Loucy (cell line): Measurements from ENCODE around the gene TAB2.

Experiments
- H2AFZ ChIP-seq: fragments of 200-600 bp; sonication (generic); 2 replicates; pipeline ENCODE4 v1.6.0; 2016; ENCODE audit warnings: antibody characterized with exemption, mild to moderate bottlenecking, low read length, moderate library complexity
- H3F3A ChIP-seq: fragments of 200-600 bp; 2 replicates; pipeline ENCODE4 v1.6.0; 2016; ENCODE audit warnings: antibody characterized with exemption, low read depth, mild to moderate bottlenecking
- H3K27me3 ChIP-seq: fragments of 200-600 bp; sonication (generic); 2 replicates; pipeline ENCODE4 v1.6.1; 2014; ENCODE audit warnings: low read length, mild to moderate bottlenecking; ENCODE audit not compliant: insufficient read depth, poor library complexity, severe bottlenecking
- H3K36me3 ChIP-seq: fragments of 200-600 bp; sonication (generic); 2 replicates; pipeline ENCODE4 v1.6.1; 2016; ENCODE audit warnings: low read length; ENCODE audit not compliant: insufficient read depth
- H3K4me1 ChIP-seq: fragments of 200-600 bp; sonication (generic); 2 replicates; pipeline ENCODE4 v1.5.1; 2014; ENCODE audit warnings: low read length, mild to moderate bottlenecking; ENCODE audit not compliant: insufficient read depth, poor library complexity, severe bottlenecking
- H3K4me2 ChIP-seq: fragments of 200-600 bp; sonication (generic); 2 replicates; pipeline ENCODE4 v1.6.0; 2014; ENCODE audit warnings: antibody characterized with exemption, low read length, low read depth, mild to moderate bottlenecking; ENCODE audit not compliant: poor library complexity, severe bottlenecking
- H3K4me3 ChIP-seq: fragments of 200-600 bp; sonication (generic); 2 replicates; pipeline ENCODE4 v1.5.1; 2014; ENCODE audit warnings: low read length, mild to moderate bottlenecking, mixed read lengths; ENCODE audit not compliant: poor library complexity, severe bottlenecking
- H3K79me2 ChIP-seq: fragments of 200-600 bp; sonication (generic); 2 replicates; pipeline ENCODE4 v1.6.1; 2014; ENCODE audit warnings: low read length; ENCODE audit not compliant: insufficient read depth
- H3K9ac ChIP-seq: fragments of 200-600 bp; sonication (generic); 2 replicates; pipeline ENCODE4 v1.6.0; 2014; ENCODE audit warnings: mild to moderate bottlenecking, low read depth, low read length, moderate library complexity; ENCODE audit not compliant: poor library complexity, severe bottlenecking
- H3K9me2 ChIP-seq: fragments of 200-600 bp; sonication (generic); replicated peaks from 2 replicates; pipeline ENCODE4 v1.6.1; 2016; ENCODE audit warnings: low read depth, low read length, mixed read lengths
- H3K9me3 ChIP-seq: fragments of 200-600 bp; sonication (generic); 2 replicates; pipeline ENCODE4 v1.6.1; 2014; ENCODE audit warnings: mild to moderate bottlenecking, antibody characterized with exemption, low read length, low read depth; ENCODE audit not compliant: insufficient read depth
- H4K20me1 ChIP-seq: fragments of 200-600 bp; sonication (generic); 2 replicates; pipeline ENCODE4 v1.6.0; 2014; ENCODE audit warnings: antibody characterized with exemption, low read length, mild to moderate bottlenecking; ENCODE audit not compliant: insufficient read depth, poor library complexity, severe bottlenecking
- CTCF ChIP-seq: fragments of 200-600 bp; sonication (generic); conservative IDR thresholded peaks from 2 replicates; pipeline ENCODE4 v1.5.1; 2014; ENCODE audit warnings: mild to moderate bottlenecking, antibody characterized with exemption, low read length
- EZH2phosphoT487 ChIP-seq: fragments of 200-600 bp; IDR thresholded peaks from 2 replicates; pipeline ENCODE4 v1.6.1; 2018; ENCODE audit warnings: antibody characterized with exemption, mild to moderate bottlenecking, moderate library complexity, borderline replicate concordance

Gene TAB2

GRCh38 chr6:149368065-149368464, 50.6 kb downstream of the TAB2 start:
- no peak for TF ChIP-seq CTCF
- TF ChIP-seq EZH2phosphoT487: no peak
- peaks cover 80% of the 10 kb centered on the region for H3K79me2 ChIP-seq
- peaks cover 73% of the 10 kb centered on the region for H4K20me1 ChIP-seq
- H3K4me2 ChIP-seq: peak overlapping the region; percentile 62
- H3K36me3 ChIP-seq: peaks cover 17% of the 10 kb centered on the region; the same call in 1 of the 2 replicates
- no peak overlapping the region for H3K4me3 ChIP-seq
- no peaks in the 10 kb centered on the region for H3K27me3 ChIP-seq
- peaks cover 6% of the 10 kb centered on the region; the same call in 1 of the 2 replicates for H3F3A ChIP-seq
- H2AFZ ChIP-seq: no peak overlapping the region
- H3K9me3 ChIP-seq: no peaks in the 10 kb centered on the region
- H3K9ac ChIP-seq: no peak overlapping the region
- H3K9me2 ChIP-seq: no peaks in the 10 kb centered on the region
- H3K4me1 ChIP-seq: peaks cover 54% of the 10 kb centered on the region

DNA sequence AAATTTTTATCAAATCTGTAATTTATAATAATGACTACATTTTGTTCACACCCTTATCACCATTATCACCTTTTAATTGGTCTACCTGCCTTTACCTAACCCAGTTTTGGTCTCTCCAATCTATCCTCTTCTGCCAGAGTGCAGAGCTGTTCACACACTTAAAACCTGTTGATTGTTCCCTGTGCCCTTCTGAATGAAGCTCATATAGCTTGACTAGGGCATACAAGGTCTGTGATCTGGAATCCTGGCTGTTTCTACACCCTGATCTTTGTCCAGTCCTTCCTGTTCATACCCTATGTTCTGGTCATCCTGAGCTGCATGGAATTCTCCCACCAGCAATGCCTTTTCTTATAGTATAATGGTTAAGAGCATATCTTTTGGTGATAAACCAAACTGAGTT, 53.6 kb downstream of the TAB2 start:
- no peak overlapping the region for H3K9ac ChIP-seq
- no peak overlapping the region for H2AFZ ChIP-seq
- H3K9me3 ChIP-seq: no peaks in the 10 kb centered on the region
- TF ChIP-seq EZH2phosphoT487 (no peak), CTCF (no peak)
- H3F3A ChIP-seq: peaks cover 3% of the 10 kb centered on the region; the same call in 1 of the 2 replicates
- no peak overlapping the region for H3K4me3 ChIP-seq
- no peak overlapping the region for H3K4me2 ChIP-seq
- H3K4me1 ChIP-seq: peaks cover 37% of the 10 kb centered on the region
- no peaks in the 10 kb centered on the region for H3K9me2 ChIP-seq
- peaks cover 70% of the 10 kb centered on the region for H3K79me2 ChIP-seq
- no peaks in the 10 kb centered on the region for H3K27me3 ChIP-seq
- H3K36me3 ChIP-seq: peaks cover 30% of the 10 kb centered on the region; the same call in 1 of the 2 replicates
- peaks cover 55% of the 10 kb centered on the region for H4K20me1 ChIP-seq

- Histone ChIP-seq H3K9me2 (no peaks in the 10 kb centered on the region), H3K4me3 (no peak overlapping the region), H2AFZ (no peak overlapping the region), H3K9me3 (no peaks in the 10 kb centered on the region), H4K20me1 (peaks cover 51% of the 10 kb centered on the region), H3K9ac (no peak overlapping the region), H3K4me2 (no peak overlapping the region), H3F3A (no peaks in the 10 kb centered on the region), H3K4me1 (peaks cover 29% of the 10 kb centered on the region), H3K27me3 (no peaks in the 10 kb centered on the region), H3K36me3 (peaks cover 30% of the 10 kb centered on the region; the same call in 1 of the 2 replicates), H3K79me2 (peaks cover 70% of the 10 kb centered on the region)
- TF ChIP-seq EZH2phosphoT487 (no peak), CTCF (no peak)
Observed at GRCh38 chr6:149372062-149372461, 54.5 kb downstream of the TAB2 start.
